ENCODE measurements around the gene C2orf74. TPM values are rescaled to one million over a fixed set of nuclear protein-coding genes. Genes with fewer than 3 reads are reported as not detected.
A peak's percentile ranks its signal among the peaks of the same experiment; 100 is the strongest.

C2orf74 gene
- total RNA-seq, 1 donor from 2014 or later, result 9.0 TPM

GRCh38 chr2:61196671-61197070 lies 34.7 kb downstream of the C2orf74 start:
- no peak for TF ChIP-seq CTCF (conservative IDR thresholded peaks at IDR 0.05)
- Mint-ChIP-seq H3K36me3 (ENCODE audit: low read depth) (peaks cover 6% of the 10 kb centered on the region), H3K4me3 (no peak overlapping the region), H3K4me1 (no peaks in the 10 kb centered on the region), H3K9me3 (peaks cover 2% of the 10 kb centered on the region), H3K27me3 (ENCODE audit: low read depth) (no peaks in the 10 kb centered on the region), H3K27ac (ENCODE audit: unreplicated experiment) (no peak overlapping the region)
- no peak for DNase-seq (ENCODE audit: low read depth, low spot score)

GRCh38 chr2:61205132-61205531 lies 43.1 kb downstream of the C2orf74 start:
- peaks cover 11% of the 10 kb centered on the region for H3K36me3 Mint-ChIP-seq (ENCODE audit: low read depth)

GRCh38 chr2:61210332-61210981 lies 48.5 kb downstream of the C2orf74 start:
- Mint-ChIP-seq H3K9me3 (no peaks in the 10 kb centered on the region), H3K4me1 (no peaks in the 10 kb centered on the region), H3K27me3 (ENCODE audit: low read depth) (no peaks in the 10 kb centered on the region), H3K27ac (ENCODE audit: unreplicated experiment) (no peak overlapping the region), H3K4me3 (no peak overlapping the region), H3K36me3 (ENCODE audit: low read depth) (peaks cover 7% of the 10 kb centered on the region)
- DNase-seq (ENCODE audit: low read depth, low spot score), result no peak
- TF ChIP-seq CTCF (conservative IDR thresholded peaks at IDR 0.05), result no peak

More at GRCh38 chr2:61205132-61205531, 43.1 kb downstream of the C2orf74 start:
- no peak for TF ChIP-seq CTCF (conservative IDR thresholded peaks at IDR 0.05)
- no peak overlapping the region for H3K4me3 Mint-ChIP-seq
- H3K27me3 Mint-ChIP-seq (ENCODE audit: low read depth), result no peaks in the 10 kb centered on the region
- no peak for DNase-seq (ENCODE audit: low read depth, low spot score)
- H3K9me3 Mint-ChIP-seq, result no peaks in the 10 kb centered on the region
- H3K27ac Mint-ChIP-seq (ENCODE audit: unreplicated experiment), result no peak overlapping the region
- no peaks in the 10 kb centered on the region for H3K4me1 Mint-ChIP-seq

DNA sequence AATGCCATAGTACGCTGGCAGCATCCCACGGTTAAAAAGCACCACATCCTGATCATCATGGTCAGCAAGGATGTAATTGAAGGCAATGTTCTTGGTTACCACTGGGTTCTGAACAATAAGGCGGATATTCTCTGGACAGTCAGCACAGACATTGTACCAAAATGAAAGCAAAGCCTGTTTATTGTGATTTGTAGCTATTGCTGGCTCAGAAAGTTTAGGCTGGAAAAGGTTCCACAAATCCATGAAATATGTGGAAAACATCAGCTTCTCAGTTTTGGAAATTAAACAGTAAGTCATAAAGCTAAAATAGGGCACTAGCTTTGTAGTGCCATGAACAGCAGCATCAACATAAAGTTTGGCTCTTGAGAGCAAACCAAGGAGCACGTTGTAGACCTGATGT lies 52.2 kb downstream of the C2orf74 start:
- Mint-ChIP-seq H3K36me3 (ENCODE audit: low read depth) (peaks cover 10% of the 10 kb centered on the region), H3K9me3 (no peaks in the 10 kb centered on the region), H3K27ac (ENCODE audit: unreplicated experiment) (peak overlapping the region; percentile 78), H3K4me1 (peaks cover 5% of the 10 kb centered on the region), H3K4me3 (no peak overlapping the region), H3K27me3 (ENCODE audit: low read depth) (no peaks in the 10 kb centered on the region)
- TF ChIP-seq CTCF (conservative IDR thresholded peaks at IDR 0.05), result no peak
- no peak for DNase-seq (ENCODE audit: low read depth, low spot score)

Other genes starting within 250 kb of the C2orf74 start
- gene PEX13, start 144.5 kb upstream of the C2orf74 start, total RNA-seq, result 25.2 and 26.9 TPM in 2 replicates
- gene PUS10, start 143.9 kb upstream of the C2orf74 start, total RNA-seq, result 4.6 and 5.0 TPM in 2 replicates
- gene SANBR, start 96.3 kb upstream of the C2orf74 start, total RNA-seq, result 30.3 and 33.3 TPM in 2 replicates